GM12872 (cell line): ENCODE results near the gene OR7A17.

Experiments used
- TF ChIP-seq, protein P1 (sequence below): IDR thresholded peaks from 3 replicates; pipeline ENCODE4 v1.5.1; 2011; ENCODE audit warnings: low read depth, mild to moderate bottlenecking, low read length, moderate library complexity; ENCODE audit not compliant: insufficient read depth

OR7A17 gene

GRCh38 chr19:14886032-14886431 lies at the start of gene OR7A17:
Gene OR7A17, minus strand, starts transcription at chr19:14886132. Its CDS starts 4,777 bp downstream, at chr19:14881355.
- TF ChIP-seq, protein P1, sequence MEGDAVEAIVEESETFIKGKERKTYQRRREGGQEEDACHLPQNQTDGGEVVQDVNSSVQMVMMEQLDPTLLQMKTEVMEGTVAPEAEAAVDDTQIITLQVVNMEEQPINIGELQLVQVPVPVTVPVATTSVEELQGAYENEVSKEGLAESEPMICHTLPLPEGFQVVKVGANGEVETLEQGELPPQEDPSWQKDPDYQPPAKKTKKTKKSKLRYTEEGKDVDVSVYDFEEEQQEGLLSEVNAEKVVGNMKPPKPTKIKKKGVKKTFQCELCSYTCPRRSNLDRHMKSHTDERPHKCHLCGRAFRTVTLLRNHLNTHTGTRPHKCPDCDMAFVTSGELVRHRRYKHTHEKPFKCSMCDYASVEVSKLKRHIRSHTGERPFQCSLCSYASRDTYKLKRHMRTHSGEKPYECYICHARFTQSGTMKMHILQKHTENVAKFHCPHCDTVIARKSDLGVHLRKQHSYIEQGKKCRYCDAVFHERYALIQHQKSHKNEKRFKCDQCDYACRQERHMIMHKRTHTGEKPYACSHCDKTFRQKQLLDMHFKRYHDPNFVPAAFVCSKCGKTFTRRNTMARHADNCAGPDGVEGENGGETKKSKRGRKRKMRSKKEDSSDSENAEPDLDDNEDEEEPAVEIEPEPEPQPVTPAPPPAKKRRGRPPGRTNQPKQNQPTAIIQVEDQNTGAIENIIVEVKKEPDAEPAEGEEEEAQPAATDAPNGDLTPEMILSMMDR, result no peak

- TF ChIP-seq, protein P1, result no peak
These were observed 47.6 kb upstream of the OR7A17 start for GRCh38 chr19:14933506-14933905.

- TF ChIP-seq, protein P1, result peak; percentile 25; the same call in 1 of the 3 replicates
These were observed 30.9 kb upstream of the OR7A17 start for GRCh38 chr19:14916848-14917247.

GRCh38 chr19:14915116-14915515 lies 29.2 kb upstream of the OR7A17 start:
- TF ChIP-seq, protein P1, result no peak

DNA sequence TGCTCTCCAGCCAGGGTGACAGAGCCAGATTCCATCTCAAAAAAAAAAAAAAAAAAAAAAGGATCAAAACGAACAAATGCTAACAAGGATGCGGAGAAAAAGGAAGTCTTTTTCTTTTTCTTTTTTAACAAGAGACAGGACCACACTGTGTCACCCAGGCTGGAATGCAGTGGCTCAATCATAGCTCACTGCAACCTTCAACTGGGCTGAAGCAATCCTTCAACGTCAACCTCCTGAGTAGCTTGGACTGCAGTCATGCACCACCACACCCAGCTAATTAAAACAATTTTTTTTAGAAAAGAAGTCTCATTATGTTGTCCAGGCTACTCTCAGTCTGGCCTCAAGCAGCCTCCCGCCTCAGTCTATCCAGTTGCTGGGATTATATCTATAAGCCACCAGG lies 20.8 kb upstream of the OR7A17 start:
- TF ChIP-seq, protein P1, result no peak

DNA sequence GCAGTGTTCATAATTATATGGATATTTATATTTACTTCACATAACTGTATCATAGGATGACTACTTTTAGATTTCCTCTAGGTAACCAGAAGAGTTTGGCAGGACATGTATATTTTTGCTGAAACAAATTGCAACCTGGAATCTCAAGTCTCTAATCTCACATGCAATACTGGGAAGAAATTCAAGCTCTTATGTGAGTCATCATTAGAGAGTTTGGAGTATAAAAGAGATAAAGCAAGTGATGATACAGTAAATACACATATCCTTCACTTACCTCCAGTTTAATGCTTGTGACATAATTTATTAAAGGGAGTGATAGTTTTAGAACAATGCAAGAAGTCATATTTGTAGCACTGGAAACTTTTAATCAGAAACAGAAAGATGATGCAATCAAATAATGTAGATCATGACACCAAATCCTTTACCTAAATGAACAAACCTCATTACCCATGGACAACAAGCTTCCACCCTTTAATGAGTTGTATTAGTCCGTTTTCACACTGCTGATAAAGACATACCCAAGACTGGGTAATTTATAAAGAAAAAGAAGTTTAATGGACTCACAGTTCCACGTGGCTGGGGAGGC lies 15.8 kb upstream of the OR7A17 start:
- TF ChIP-seq, protein P1, result no peak

DNA sequence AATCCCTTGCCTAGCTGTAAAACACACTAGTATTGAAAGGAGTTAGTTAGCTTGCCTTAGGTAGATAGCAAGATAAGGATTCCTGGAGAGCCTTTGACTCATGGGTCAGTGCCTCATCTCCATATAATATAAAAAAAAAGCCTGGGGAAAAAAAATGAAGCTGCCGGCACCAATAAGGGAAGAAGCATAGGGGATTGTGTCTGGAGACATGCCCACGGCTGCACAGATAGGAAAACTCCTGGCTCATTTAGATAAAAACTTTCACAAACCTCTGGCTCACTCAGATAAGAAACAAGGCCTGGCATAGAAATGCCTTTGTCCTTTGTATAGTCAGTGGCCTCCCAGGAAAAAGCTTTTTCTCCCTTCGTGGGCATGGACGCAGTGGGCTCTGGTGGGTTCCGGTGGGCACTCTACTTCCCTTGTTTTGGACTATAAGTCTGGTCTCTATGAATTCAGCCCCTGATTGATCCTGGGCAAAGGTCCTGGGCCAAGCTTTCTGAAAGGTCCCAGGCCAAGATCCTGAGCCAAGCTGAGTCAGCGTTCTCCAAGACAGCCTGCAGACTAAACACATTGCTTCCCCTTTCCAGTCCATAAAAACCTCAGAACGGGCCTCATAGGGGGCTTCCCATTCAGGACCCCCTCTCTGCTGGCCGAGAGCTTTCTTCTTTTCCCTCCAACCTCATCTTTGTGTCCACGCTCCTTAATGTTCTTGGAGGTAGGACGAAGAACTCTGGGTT lies 4.9 kb upstream of the OR7A17 start:
- TF ChIP-seq, protein P1, result no peak
